ENCODE data around the gene EHF. TPM values are rescaled to one million over a fixed set of nuclear protein-coding genes. Genes with fewer than 3 reads are reported as not detected.

EHF gene
- total and polyA plus RNA-seq, 2 of the 8 experiments (the other 6 are each of a cell fraction or from before 2014, with no cell fraction given) = not detected

GRCh38 chr11:34655335-34656008 is 34.6 kb downstream of the EHF start:
- peaks cover 0 to 21% (median 11%) of the 10 kb centered on the region in 4 experiments; a peak in 5 of 7 replicates for H3K4me1 ChIP-seq (replicated peaks in 1 of 4; ENCODE audit: control insufficient read depth in 3 of 4, insufficient read depth in 4 of 4, low read length in 3 of 4)
- ChIA-PET POLR2A (ENCODE audit: partially characterized antibody) (interaction anchor here (1.0 to 1.2 kb wide), 2 partner anchors 11 to 69 kb away, joined by 3 to 4 read pairs; no protein-coding TSS in a partner anchor), CTCF (ENCODE audit: partially characterized antibody) (interaction anchor here (0.8 to 1.7 kb wide), 5 partner anchors 7 to 143 kb away, joined by 3 to 4 read pairs (median 3); no protein-coding TSS in a partner anchor)
- no peak overlapping the region for H3K23ac ChIP-seq (ENCODE audit: insufficient read length)
- H3K79me2 ChIP-seq (ENCODE audit: control insufficient read depth in 1 of 2, insufficient read depth in 2 of 2, low read length in 2 of 2) = no peaks in the 10 kb centered on the region
- no peak overlapping the region for H2BK5ac ChIP-seq (ENCODE audit: low read depth, low read length)
- H3K36me3 ChIP-seq (ENCODE audit: control insufficient read depth in 2 of 4, insufficient read depth in 4 of 4, low read length in 3 of 4) = no peaks in the 10 kb centered on the region
- 80% methylated on average over 2 of the region's 2 CpGs; no CpG with 5 or more reads in 1 of the 2 experiments for WGBS, 2 experiments (ENCODE audit: extremely low coverage in 1 of 2, insufficient coverage in 1 of 2, insufficient read length in 1 of 2, insufficient replicate concordance in 2 of 2, low coverage in 1 of 2, low lambda C conversion rate in 2 of 2, missing lambda C conversion rate in 1 of 2)
- H3K9ac ChIP-seq (replicated peaks in 1 of 4; ENCODE audit: extremely low read depth in 1 of 4, low read depth in 3 of 4, low read length in 3 of 4) = no peak overlapping the region
- no peaks in the 10 kb centered on the region for H4K20me1 ChIP-seq (replicated peaks in 1 of 2; ENCODE audit: control insufficient read depth in 1 of 2, insufficient read depth in 2 of 2, low read length in 2 of 2)
- no peak overlapping the region for H3K4ac ChIP-seq (replicated peaks; ENCODE audit: insufficient read length, low read depth, low read length)
- H4K8ac ChIP-seq (ENCODE audit: extremely low read depth, insufficient read depth, low read length) = no peak overlapping the region
- no peak overlapping the region for H3K56ac ChIP-seq (replicated peaks; ENCODE audit: insufficient read length, low read depth, low read length)
- H3K4me2 ChIP-seq (ENCODE audit: insufficient read depth in 1 of 2, low read depth in 2 of 2, low read length in 2 of 2) = no peak overlapping the region
- DNase-seq (ENCODE audit: low read depth in 1 of 2, low spot score in 2 of 2) (no peak), FAIRE-seq (no peak)
- no peak overlapping the region for H2BK15ac ChIP-seq (ENCODE audit: low read length)
- no peaks in the 10 kb centered on the region; a peak in 1 of 7 replicates for H3K27me3 ChIP-seq (replicated peaks in 1 of 4; ENCODE audit: control insufficient read depth in 3 of 4, extremely low read depth in 1 of 4, insufficient read depth in 3 of 4, low read length in 3 of 4)
- H3K4me3 ChIP-seq (ENCODE audit: extremely low read depth in 1 of 4, insufficient read depth in 2 of 4, low read depth in 3 of 4, low read length in 4 of 4) = no peak overlapping the region
- H2BK20ac ChIP-seq (ENCODE audit: low read length) = peak overlapping the region; percentile 55; the same call in 1 of the 2 replicates
- H4K91ac ChIP-seq (replicated peaks; ENCODE audit: insufficient read length, low read length) = no peak overlapping the region
- H4K5ac ChIP-seq (ENCODE audit: insufficient read length, low read depth, low read length) = no peak overlapping the region
- no peak overlapping the region; the same call in 1 of the 2 replicates for H2AK5ac ChIP-seq (ENCODE audit: low read depth, low read length)
- no peak overlapping the region for H2AFZ ChIP-seq (ENCODE audit: low read length)
- H3K27ac ChIP-seq (ENCODE audit: low read depth, low read length) = no peak overlapping the region
- H3K18ac ChIP-seq (ENCODE audit: extremely low read depth, low read length) = no peak overlapping the region
- no peaks in the 10 kb centered on the region for H3K9me3 ChIP-seq (ENCODE audit: insufficient read depth in 2 of 2, low read depth in 1 of 2, low read length in 1 of 2)
- no peak overlapping the region for H2BK120ac ChIP-seq (replicated peaks; ENCODE audit: low read depth, low read length)
- no peaks in the 10 kb centered on the region for H3K79me1 ChIP-seq (ENCODE audit: low read depth, low read length)
- H3K14ac ChIP-seq (ENCODE audit: insufficient read length) = no peak overlapping the region
- H2BK12ac ChIP-seq (ENCODE audit: low read depth, low read length) = 0 out of 2 replicates have a peak overlapping the region, but pooled peaks have one; percentile 40
- H3K23me2 ChIP-seq (ENCODE audit: low read depth, low read length) = peaks cover 2% of the 10 kb centered on the region; the same call in 1 of the 2 replicates
- no peak for TF ChIP-seq JUND (IDR thresholded peaks at IDR 0.05; ENCODE audit: low read length)
- no peak for TF ChIP-seq RNF2 (IDR thresholded peaks at IDR 0.05; ENCODE audit: borderline replicate concordance, low read depth, low read length, missing control alignments, poor library complexity, severe bottlenecking)
